IMR-90 (cell line): ENCODE results near the gene SUPT20HL2. TPM values are rescaled to one million over a fixed set of nuclear protein-coding genes. Genes with fewer than 3 reads are reported as not detected.

Experiments
- ATAC-seq: fragments of 200-7000 bp; cut with Tn5 transposase; 2 replicates; pipeline ENCODE4 v1.9.1; 2020; ENCODE audit warnings: low read depth, mild to moderate bottlenecking, moderate library complexity
- BruUV-seq: library from RNA; stranded (reverse); fragments of 400-500 nt; replicated peaks from 2 replicates; lab custom pipeline; 2021; lab: Mats Ljungman, UMichigan
- CTCF ChIA-PET: fragments of 300-600 bp; formaldehyde crosslinking; extraction: SDS; loops from one replicate; lab custom pipeline; 2021; ENCODE audit warnings: antibody characterized with exemption; lab: Yijun Ruan, JAX
- POLR2A ChIA-PET: fragments of 300-600 bp; sonication (Branson Sonifier 250); formaldehyde crosslinking; loops from one replicate; lab custom pipeline; 2022; ENCODE audit warnings: antibody characterized with exemption; ENCODE audit not compliant: unreplicated experiment; lab: Charles Lee
- DNase-seq: peaks from one replicate; pipeline ENCODE4 v3.0.0; 2013
- H2AFZ ChIP-seq: replicated peaks from 2 replicates; pipeline ENCODE3; 2013; ENCODE audit warnings: low read length, mild to moderate bottlenecking; ENCODE audit not compliant: poor library complexity
- H2AK5ac ChIP-seq: 2 replicates; pipeline ENCODE4 v1.6.1; 2013; ENCODE audit warnings: low read depth, low read length, inconsistent platforms
- H2AK9ac ChIP-seq: replicated peaks from 2 replicates; pipeline ENCODE3; 2013; ENCODE audit warnings: mild to moderate bottlenecking, low read depth, low read length, moderate library complexity; ENCODE audit not compliant: poor library complexity
- H2BK120ac ChIP-seq: 2 replicates; pipeline ENCODE4 v1.6.1; 2013; ENCODE audit warnings: low read depth, low read length, inconsistent platforms
- H2BK15ac ChIP-seq: 3 replicates; pipeline ENCODE4 v1.6.1; 2013; ENCODE audit warnings: low read depth, low read length, inconsistent platforms
- H2BK20ac ChIP-seq: 2 replicates; pipeline ENCODE4 v1.6.1; 2013; ENCODE audit warnings: low read depth, mild to moderate bottlenecking, inconsistent platforms, low read length, moderate library complexity
- H2BK5ac ChIP-seq: 2 replicates; pipeline ENCODE4 v1.6.1; 2013; ENCODE audit warnings: mild to moderate bottlenecking, low read depth, low read length, inconsistent platforms; ENCODE audit not compliant: poor library complexity, severe bottlenecking
- H3K14ac ChIP-seq: replicated peaks from 2 replicates; pipeline ENCODE4 v1.6.1; 2013; ENCODE audit warnings: low read depth, low read length, inconsistent platforms
- H3K18ac ChIP-seq: 2 replicates; pipeline ENCODE4 v1.6.1; 2013; ENCODE audit warnings: low read depth, low read length, control low read depth
- H3K23ac ChIP-seq: 2 replicates; pipeline ENCODE4 v1.6.1; 2013; ENCODE audit warnings: low read depth, low read length, inconsistent platforms
- H3K27ac ChIP-seq: 2 replicates; pipeline ENCODE4 v1.5.1; 2013; ENCODE audit warnings: mild to moderate bottlenecking, control low read depth, low read length; ENCODE audit not compliant: insufficient read depth
- H3K27me3 ChIP-seq: 2 replicates; pipeline ENCODE4 v1.6.1; 2013; ENCODE audit warnings: low read length; ENCODE audit not compliant: control insufficient read depth, insufficient read depth
- H3K36me3 ChIP-seq: 2 replicates; pipeline ENCODE4 v1.6.1; 2013; ENCODE audit warnings: low read length, mixed read lengths; ENCODE audit not compliant: control insufficient read depth, insufficient read depth
- H3K4ac ChIP-seq: 2 replicates; pipeline ENCODE4 v1.6.1; 2013; ENCODE audit warnings: low read depth, low read length, inconsistent platforms
- H3K4me1 ChIP-seq: 2 replicates; pipeline ENCODE4 v1.6.1; 2013; ENCODE audit warnings: low read length, mixed read lengths; ENCODE audit not compliant: control insufficient read depth, insufficient read depth
- H3K4me2 ChIP-seq: 2 replicates; pipeline ENCODE4 v1.6.1; 2013; ENCODE audit warnings: low read depth, mild to moderate bottlenecking, control low read depth, low read length, moderate library complexity
- H3K4me3 ChIP-seq: 2 replicates; pipeline ENCODE4 v1.5.1; 2013; ENCODE audit warnings: low read depth, mild to moderate bottlenecking, control low read depth, low read length, moderate library complexity; ENCODE audit not compliant: insufficient read depth
- H3K56ac ChIP-seq: 2 replicates; pipeline ENCODE4 v1.6.1; 2013; ENCODE audit warnings: low read length, inconsistent platforms; ENCODE audit not compliant: insufficient read depth; ENCODE audit errors: extremely low read depth
- H3K79me1 ChIP-seq, 2 experiments: 2 replicates each; pipeline ENCODE4 v1.6.1; 2013; ENCODE audit warnings: low read length in 2 of 2, inconsistent platforms in 1 of 2, low read depth in 1 of 2
- H3K9ac ChIP-seq: 2 replicates; pipeline ENCODE4 v1.6.1; 2013; ENCODE audit warnings: low read depth, low read length, control low read depth
- H3K9me1 ChIP-seq: 2 replicates; pipeline ENCODE4 v1.6.1; 2013; ENCODE audit warnings: low read length, inconsistent platforms; ENCODE audit not compliant: insufficient read depth
- H3K9me3 ChIP-seq: 2 replicates; pipeline ENCODE4 v1.6.1; 2013; ENCODE audit warnings: low read length; ENCODE audit not compliant: control insufficient read depth, insufficient read depth
- H4K20me1 ChIP-seq: 2 replicates; pipeline ENCODE4 v1.6.1; 2013; ENCODE audit warnings: low read length, inconsistent platforms; ENCODE audit not compliant: insufficient read depth
- H4K5ac ChIP-seq: 2 replicates; pipeline ENCODE4 v1.6.1; 2013; ENCODE audit warnings: mild to moderate bottlenecking, low read depth, low read length, control low read depth
- H4K8ac ChIP-seq, 2 experiments: 2 replicates each; pipeline ENCODE4 v1.6.1; 2013; ENCODE audit warnings: low read depth in 2 of 2, low read length in 2 of 2, control low read depth in 1 of 2, inconsistent platforms in 1 of 2
- H4K91ac ChIP-seq: 2 replicates; pipeline ENCODE4 v1.6.1; 2013; ENCODE audit warnings: low read depth, low read length, inconsistent platforms; ENCODE audit not compliant: insufficient read depth
- BHLHE40 ChIP-seq: fragments of 150-350 bp; IDR thresholded peaks from 2 replicates; pipeline ENCODE4 v1.6.1; 2016; ENCODE audit warnings: mild to moderate bottlenecking, low read depth, low read length
- FOS ChIP-seq: fragments of 150-350 bp; IDR thresholded peaks from 2 replicates; pipeline ENCODE4 v1.6.1; 2016; ENCODE audit warnings: low read depth, low read length
- MAFK ChIP-seq: IDR thresholded peaks from 2 replicates; pipeline ENCODE4 v1.6.1; 2012; ENCODE audit warnings: low read depth, low read length, improper control_type of control experiment
- RCOR1 ChIP-seq: IDR thresholded peaks from 2 replicates; pipeline ENCODE4 v1.6.1; 2012; ENCODE audit warnings: mild to moderate bottlenecking, low read length, improper control_type of control experiment; ENCODE audit not compliant: insufficient replicate concordance
- RFX5 ChIP-seq: IDR thresholded peaks from 2 replicates; pipeline ENCODE4 v1.8.0; 2012; ENCODE audit warnings: low read depth, mild to moderate bottlenecking, low read length, moderate library complexity
- SMC3 ChIP-seq: fragments of 150-350 bp; IDR thresholded peaks from 2 replicates; pipeline ENCODE4 v1.6.1; 2016; ENCODE audit warnings: low read depth, mild to moderate bottlenecking, antibody characterized with exemption, low read length, moderate library complexity
- WGBS, 2 experiments: methylation state at CpG; one replicate each; pipeline versions ENCODE4 v1.1.5 to v1.1.7; 2013; ENCODE audit warnings: missing lambda C conversion rate in 2 of 2; ENCODE audit not compliant: insufficient read length in 1 of 2; ENCODE audit errors: extremely low coverage in 2 of 2; 5-methylcytosine and 5-hydroxymethylcytosine counted together
- dilution Hi-C: fragments of 300-500 bp; cut with HindIII; formaldehyde crosslinking; loops from one replicate; pipeline ENCODE4 v1.14.3; 2018; ENCODE audit warnings: low sequenced_read_pairs; ENCODE audit not compliant: unreplicated experiment
- in situ Hi-C: fragments of 300-500 bp; cut with MboI; formaldehyde crosslinking; loops from 3 replicates; pipeline ENCODE4 v1.14.3; 2019; ENCODE audit warnings: low sequenced_read_pairs, inconsistent platforms, mixed read lengths
- intact Hi-C: fragments of 100-400 bp; cut with micrococcal nuclease; formaldehyde crosslinking; loops from 2 replicates; pipeline ENCODE4 v1.10.0; 2022
- polyA plus RNA-seq, 3 experiments: library from polyadenylated mRNA; depleted of rRNA; stranded (reverse); fragments of >200 nt; gene quantifications; 2 replicates each; pipeline ENCODE4 v1.2.3, GENCODE V29; 2012; ENCODE audit warnings: low replicate concordance in 1 of 3
- total RNA-seq: library from RNA; depleted of rRNA; stranded (reverse); fragments of >200 nt; gene quantifications from 2 replicates; pipeline ENCODE4 v1.2.3, GENCODE V29; 2012
- TF ChIP-seq, protein P1 (sequence below): fragments of 150-350 bp; IDR thresholded peaks from 2 replicates; pipeline ENCODE4 v1.6.1; 2017; ENCODE audit warnings: mild to moderate bottlenecking, antibody characterized with exemption, low read length, low read depth

Gene SUPT20HL2
- total and polyA plus RNA-seq, 2 of the 4 experiments (the other 2 are of a cell fraction), result not detected

DNA sequence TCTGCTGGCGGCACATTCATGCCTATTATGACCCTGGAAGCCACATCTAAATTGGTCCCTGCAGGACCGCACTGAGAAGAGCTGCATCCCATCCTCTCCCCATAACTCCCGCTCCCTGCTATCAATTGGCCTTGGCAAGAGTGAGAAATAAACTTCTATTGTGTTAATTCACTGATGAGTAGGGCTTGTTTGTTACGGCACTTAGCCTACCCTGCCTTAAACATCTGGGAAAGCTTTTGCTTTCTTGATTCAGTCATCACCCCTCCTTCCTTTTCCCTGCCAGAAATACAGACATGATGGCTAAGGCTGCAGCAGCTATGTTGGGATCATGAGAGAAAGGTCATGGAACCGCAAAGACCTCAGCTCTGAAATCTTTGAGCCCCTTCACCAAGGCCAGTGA is 36.5 kb downstream of the SUPT20HL2 start:
- H2BK15ac ChIP-seq, result no peak overlapping the region
- no peak overlapping the region for H3K4ac ChIP-seq
- no peak overlapping the region for H3K9ac ChIP-seq
- no peak overlapping the region for H2AFZ ChIP-seq
- BruUV-seq, result no TSS peak
- intact Hi-C loops, result no loop called here
- no peaks in the 10 kb centered on the region for H3K4me1 ChIP-seq
- no peak overlapping the region for H3K4me3 ChIP-seq
- H3K56ac ChIP-seq, result no peak overlapping the region
- ATAC-seq (no peak), DNase-seq (no peak)
- H2AK5ac ChIP-seq, result no peak overlapping the region
- no peaks in the 10 kb centered on the region for H3K9me1 ChIP-seq
- ChIA-PET POLR2A (no interaction called here), CTCF (no interaction called here)
- no peak overlapping the region for H4K8ac ChIP-seq
- H2BK20ac ChIP-seq, result no peak overlapping the region
- TF ChIP-seq FOS, result no peak
- TF ChIP-seq, protein P1, sequence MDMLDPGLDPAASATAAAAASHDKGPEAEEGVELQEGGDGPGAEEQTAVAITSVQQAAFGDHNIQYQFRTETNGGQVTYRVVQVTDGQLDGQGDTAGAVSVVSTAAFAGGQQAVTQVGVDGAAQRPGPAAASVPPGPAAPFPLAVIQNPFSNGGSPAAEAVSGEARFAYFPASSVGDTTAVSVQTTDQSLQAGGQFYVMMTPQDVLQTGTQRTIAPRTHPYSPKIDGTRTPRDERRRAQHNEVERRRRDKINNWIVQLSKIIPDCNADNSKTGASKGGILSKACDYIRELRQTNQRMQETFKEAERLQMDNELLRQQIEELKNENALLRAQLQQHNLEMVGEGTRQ, result no peak
- no peak for TF ChIP-seq RFX5
- TF ChIP-seq RCOR1, result no peak
- TF ChIP-seq MAFK, result no peak
- TF ChIP-seq BHLHE40, result no peak
- no peak for TF ChIP-seq SMC3
- WGBS, 2 experiments, result 83% methylated on average over 1 of the region's 5 CpGs; no CpG with 5 or more reads in 1 of the 2 experiments
- no peak overlapping the region for H3K18ac ChIP-seq
- no peak overlapping the region for H3K4me2 ChIP-seq
- peaks cover 10% of the 10 kb centered on the region for H3K27me3 ChIP-seq
- no peak overlapping the region for H4K91ac ChIP-seq
- no peak overlapping the region for H3K14ac ChIP-seq
- no peak overlapping the region for H3K27ac ChIP-seq
- H4K5ac ChIP-seq, result no peak overlapping the region
- in situ Hi-C loops, result no loop called here
- no peaks in the 10 kb centered on the region for H4K20me1 ChIP-seq
- dilution Hi-C loops, result no loop called here
- H3K23ac ChIP-seq, result no peak overlapping the region
- no peaks in the 10 kb centered on the region for H3K36me3 ChIP-seq
- no peaks in the 10 kb centered on the region for H3K9me3 ChIP-seq
- no peak overlapping the region for H2AK9ac ChIP-seq
- no peaks in the 10 kb centered on the region for H3K79me1 ChIP-seq
- no peak overlapping the region for H2BK5ac ChIP-seq
- no peak overlapping the region for H2BK120ac ChIP-seq
